ENCODE data around the gene PIK3CB. TPM values are rescaled to one million over a fixed set of nuclear protein-coding genes. Genes with fewer than 3 reads are reported as not detected.

Gene PIK3CB
- total RNA-seq, 1 experiment from 2014 or later = 16.4 TPM

- DNase-seq (ENCODE audit: low spot score) = no peak
- intact Hi-C loops (cut with micrococcal nuclease; ENCODE audit: unreplicated experiment) = no loop called here
- H3K4me1 ChIP-seq (ENCODE audit: insufficient read depth, low read length, poor library complexity, severe bottlenecking) = no peaks in the 10 kb centered on the region
- CTCF ChIA-PET = no interaction called here
- no peaks in the 10 kb centered on the region for H3K36me3 ChIP-seq (ENCODE audit: insufficient read depth, low read length, poor library complexity, severe bottlenecking)
- H3K4me3 ChIP-seq (ENCODE audit: low read depth, low read length, poor library complexity, severe bottlenecking) = no peak overlapping the region
- no peaks in the 10 kb centered on the region for H3K9me3 ChIP-seq (ENCODE audit: low read depth, low read length, poor library complexity, severe bottlenecking)
- no peak overlapping the region for H3K27ac ChIP-seq (ENCODE audit: low read depth, low read length, poor library complexity, severe bottlenecking)
- TF ChIP-seq CTCF (conservative IDR thresholded peaks at IDR 0.05; ENCODE audit: low read depth, low read length) (no peak), EZH2 (IDR thresholded peaks at IDR 0.05; ENCODE audit: borderline replicate concordance, low read depth, low read length, poor library complexity, severe bottlenecking) (no peak)
- POLR2A ChIA-PET (ENCODE audit: low non-redundant PET) = no interaction called here
- H3K27me3 ChIP-seq (replicated peaks; ENCODE audit: insufficient read depth, low read depth, low read length, poor library complexity) = no peaks in the 10 kb centered on the region
- BruUV-seq (replicated peaks) = no TSS peak
Observed at GRCh38 chr3:138879541-138880380, 45.0 kb upstream of the PIK3CB start.

GRCh38 chr3:138877226-138877625, 42.5 kb upstream of the PIK3CB start:
- intact Hi-C loops (cut with micrococcal nuclease; ENCODE audit: unreplicated experiment) = no loop called here
- DNase-seq (ENCODE audit: low spot score) = no peak
- TF ChIP-seq EZH2 (IDR thresholded peaks at IDR 0.05; ENCODE audit: borderline replicate concordance, low read depth, low read length, poor library complexity, severe bottlenecking) (no peak), CTCF (conservative IDR thresholded peaks at IDR 0.05; ENCODE audit: low read depth, low read length) (no peak)
- BruUV-seq (replicated peaks) = no TSS peak
- Histone ChIP-seq H3K4me1 (ENCODE audit: insufficient read depth, low read length, poor library complexity, severe bottlenecking) (no peaks in the 10 kb centered on the region), H3K4me3 (ENCODE audit: low read depth, low read length, poor library complexity, severe bottlenecking) (no peak overlapping the region), H3K36me3 (ENCODE audit: insufficient read depth, low read length, poor library complexity, severe bottlenecking) (no peaks in the 10 kb centered on the region), H3K27ac (ENCODE audit: low read depth, low read length, poor library complexity, severe bottlenecking) (no peak overlapping the region), H3K27me3 (replicated peaks; ENCODE audit: insufficient read depth, low read depth, low read length, poor library complexity) (no peaks in the 10 kb centered on the region), H3K9me3 (ENCODE audit: low read depth, low read length, poor library complexity, severe bottlenecking) (no peaks in the 10 kb centered on the region)
- POLR2A ChIA-PET (ENCODE audit: low non-redundant PET) = no interaction called here
- CTCF ChIA-PET = no interaction called here

- Histone ChIP-seq H3K36me3 (ENCODE audit: insufficient read depth, low read length, poor library complexity, severe bottlenecking) (no peaks in the 10 kb centered on the region), H3K9me3 (ENCODE audit: low read depth, low read length, poor library complexity, severe bottlenecking) (no peaks in the 10 kb centered on the region), H3K27me3 (replicated peaks; ENCODE audit: insufficient read depth, low read depth, low read length, poor library complexity) (no peaks in the 10 kb centered on the region), H3K27ac (ENCODE audit: low read depth, low read length, poor library complexity, severe bottlenecking) (no peak overlapping the region), H3K4me3 (ENCODE audit: low read depth, low read length, poor library complexity, severe bottlenecking) (no peak overlapping the region), H3K4me1 (ENCODE audit: insufficient read depth, low read length, poor library complexity, severe bottlenecking) (no peaks in the 10 kb centered on the region)
- TF ChIP-seq CTCF (conservative IDR thresholded peaks at IDR 0.05; ENCODE audit: low read depth, low read length) (no peak), EZH2 (IDR thresholded peaks at IDR 0.05; ENCODE audit: borderline replicate concordance, low read depth, low read length, poor library complexity, severe bottlenecking) (no peak)
- BruUV-seq (replicated peaks) = no TSS peak
- POLR2A ChIA-PET (ENCODE audit: low non-redundant PET) = no interaction called here
- CTCF ChIA-PET = interaction anchor here (1.1 kb wide), 1 partner anchor 40 kb away, joined by 3 read pairs; no protein-coding TSS in a partner anchor
- peak; percentile 48 for DNase-seq (ENCODE audit: low spot score)
- intact Hi-C loops (cut with micrococcal nuclease; ENCODE audit: unreplicated experiment) = no loop called here
Observed at GRCh38 chr3:138875754-138876664, 41.3 kb upstream of the PIK3CB start.

All from A673 (cell line).